Endometrium (tissue), 2 donors: ENCODE results near the gene PIEZO1.

Experiments used
- FAIRE-seq: peaks from 2 replicates; lab custom pipeline; 2012; peaks lifted over from hg19 to GRCh38; lab: Jason Lieb, UNC
- donor health status: control.
- donor health status: control.

The PIEZO1 gene

DNA sequence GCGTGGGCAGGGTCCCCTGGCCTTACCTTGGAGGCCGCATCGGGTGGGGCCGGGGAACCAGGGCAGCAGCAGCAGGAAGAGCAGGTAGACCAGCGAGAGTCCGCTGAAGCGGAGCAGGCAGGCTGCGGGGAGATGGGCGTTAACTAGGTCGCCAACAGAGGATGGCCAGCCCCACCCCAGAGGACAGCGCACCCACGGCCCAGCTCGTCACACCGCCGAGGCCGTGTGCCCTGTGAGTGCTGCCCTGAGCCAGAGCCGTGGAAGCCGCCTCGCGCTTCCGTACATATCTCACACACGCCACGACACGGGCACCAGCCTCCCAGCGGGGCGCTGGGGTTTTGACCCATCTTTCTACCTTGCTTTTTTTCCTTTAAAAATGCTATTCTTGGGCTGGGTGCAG, 35.7 kb downstream of the PIEZO1 start:
- no peak for FAIRE-seq

DNA sequence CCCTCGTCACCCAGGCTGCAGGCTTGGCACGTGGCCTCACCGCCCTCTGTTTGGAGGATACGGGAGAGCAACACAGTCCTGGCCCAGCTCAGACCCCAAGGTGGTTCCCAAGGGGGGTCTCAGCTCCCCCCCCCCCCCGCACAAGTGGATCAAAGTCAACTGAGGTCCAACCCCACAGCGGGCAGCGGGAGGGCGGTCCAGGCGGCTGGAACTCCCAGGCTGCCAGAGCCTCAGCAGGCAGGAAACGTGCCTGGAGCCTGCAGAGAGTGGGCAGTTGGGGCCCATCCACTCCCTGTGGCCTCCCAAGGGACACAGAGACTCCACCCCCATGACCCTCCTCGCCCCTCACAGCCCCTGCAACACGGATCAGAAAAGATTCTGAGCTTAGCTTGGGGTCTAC, 36.7 kb downstream of the PIEZO1 start:
- FAIRE-seq: no peak

DNA sequence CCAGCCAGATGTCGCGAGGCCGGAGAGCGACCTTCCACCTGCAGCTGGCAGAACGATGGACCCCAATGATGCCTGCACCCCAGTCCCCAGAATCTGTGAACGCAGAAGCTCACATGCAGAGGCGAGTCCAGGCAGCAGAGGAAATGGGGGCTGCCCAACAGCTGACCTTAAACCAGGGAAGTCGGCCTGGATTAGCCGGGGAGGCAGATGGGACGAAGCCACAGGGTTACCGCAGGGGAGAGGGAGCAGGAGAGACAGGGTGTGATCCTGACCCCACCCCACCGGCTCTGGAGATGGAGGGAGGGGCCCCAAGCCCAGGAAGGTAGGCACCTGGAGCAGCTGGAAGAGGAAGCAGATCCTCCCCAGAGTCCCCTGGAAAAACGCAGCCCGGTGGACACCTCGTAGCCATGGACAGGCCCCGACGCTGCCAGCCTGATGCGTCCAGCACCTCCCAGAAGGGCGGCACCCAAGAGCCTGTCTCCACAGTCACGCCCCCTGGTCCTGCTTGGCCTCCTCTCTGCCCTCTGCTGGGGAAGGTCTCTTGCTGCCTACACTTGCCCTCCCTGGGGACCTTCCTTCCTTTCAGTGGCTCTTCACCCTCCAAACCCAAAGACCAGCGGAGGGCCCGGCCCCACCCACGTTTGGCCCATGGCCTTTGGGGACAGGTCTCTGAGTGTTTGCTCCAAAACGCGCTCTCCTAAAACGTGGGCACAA, 37.3 kb downstream of the PIEZO1 start:
- no peak for FAIRE-seq

DNA sequence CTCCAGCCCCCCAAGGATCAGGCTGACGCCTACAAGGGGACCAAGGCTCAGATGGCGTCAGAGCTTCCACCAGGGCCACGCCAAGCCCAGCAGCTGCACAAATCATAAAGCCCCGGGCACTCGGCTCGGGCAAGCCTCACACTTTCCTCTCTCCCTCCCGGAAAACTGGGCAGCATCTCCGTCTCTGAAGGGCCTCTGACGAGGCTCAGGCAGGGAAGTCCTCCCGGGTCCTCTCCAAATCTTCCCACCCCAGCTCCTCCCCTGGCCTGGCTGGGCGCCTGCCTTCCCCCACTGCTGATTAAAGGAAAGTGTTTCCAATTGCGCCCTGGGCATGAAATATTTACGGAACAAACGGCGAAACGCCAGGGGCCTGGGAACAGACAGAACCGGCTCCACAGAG, 38.5 kb downstream of the PIEZO1 start:
- FAIRE-seq: no peak

DNA sequence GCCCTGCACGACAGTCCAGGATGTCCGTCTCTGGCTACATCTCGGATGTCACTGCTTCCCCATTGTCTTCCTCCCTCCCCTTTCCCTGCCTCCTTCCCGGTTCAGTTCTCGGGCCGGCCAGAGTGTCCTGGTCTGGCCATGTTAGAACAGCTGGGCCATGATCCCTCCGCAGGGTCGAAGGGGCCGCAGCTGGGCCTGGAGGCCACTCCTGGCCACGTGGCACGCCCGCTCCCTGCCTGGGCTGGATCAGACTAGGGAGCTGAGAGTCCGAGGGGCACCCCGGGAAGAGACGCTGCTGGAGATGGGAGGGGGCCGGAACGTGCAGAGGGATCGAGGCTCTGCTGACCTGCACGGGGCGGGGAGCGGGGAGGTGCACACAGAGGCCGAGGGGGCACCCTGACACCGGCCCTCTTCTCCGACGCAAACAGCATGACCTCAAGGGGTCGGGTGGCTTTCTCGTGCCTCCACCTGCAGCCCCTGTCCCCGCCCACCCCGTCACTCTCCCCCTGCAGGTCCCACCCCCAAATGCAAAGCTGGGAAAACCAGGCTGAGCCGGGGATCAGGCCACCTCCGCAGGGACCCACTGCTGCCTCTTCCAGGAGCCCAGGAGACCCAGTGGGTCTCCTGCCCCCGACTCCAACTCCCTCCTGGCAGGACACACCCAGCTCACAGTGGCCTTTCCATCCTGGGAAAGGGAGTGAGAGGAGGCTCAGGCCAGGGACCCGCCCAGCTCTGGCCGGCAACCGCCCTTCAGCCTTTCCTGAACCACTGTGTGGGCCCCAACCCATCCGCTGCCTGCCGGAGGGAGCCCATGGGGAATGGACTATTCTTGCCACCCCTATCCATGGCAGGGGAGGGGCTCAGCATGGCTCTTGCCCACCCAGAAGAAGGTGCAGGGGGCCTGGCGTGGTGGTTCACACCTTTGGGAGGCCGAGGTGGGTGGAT, 40.2 kb downstream of the PIEZO1 start:
- no peak for FAIRE-seq

DNA sequence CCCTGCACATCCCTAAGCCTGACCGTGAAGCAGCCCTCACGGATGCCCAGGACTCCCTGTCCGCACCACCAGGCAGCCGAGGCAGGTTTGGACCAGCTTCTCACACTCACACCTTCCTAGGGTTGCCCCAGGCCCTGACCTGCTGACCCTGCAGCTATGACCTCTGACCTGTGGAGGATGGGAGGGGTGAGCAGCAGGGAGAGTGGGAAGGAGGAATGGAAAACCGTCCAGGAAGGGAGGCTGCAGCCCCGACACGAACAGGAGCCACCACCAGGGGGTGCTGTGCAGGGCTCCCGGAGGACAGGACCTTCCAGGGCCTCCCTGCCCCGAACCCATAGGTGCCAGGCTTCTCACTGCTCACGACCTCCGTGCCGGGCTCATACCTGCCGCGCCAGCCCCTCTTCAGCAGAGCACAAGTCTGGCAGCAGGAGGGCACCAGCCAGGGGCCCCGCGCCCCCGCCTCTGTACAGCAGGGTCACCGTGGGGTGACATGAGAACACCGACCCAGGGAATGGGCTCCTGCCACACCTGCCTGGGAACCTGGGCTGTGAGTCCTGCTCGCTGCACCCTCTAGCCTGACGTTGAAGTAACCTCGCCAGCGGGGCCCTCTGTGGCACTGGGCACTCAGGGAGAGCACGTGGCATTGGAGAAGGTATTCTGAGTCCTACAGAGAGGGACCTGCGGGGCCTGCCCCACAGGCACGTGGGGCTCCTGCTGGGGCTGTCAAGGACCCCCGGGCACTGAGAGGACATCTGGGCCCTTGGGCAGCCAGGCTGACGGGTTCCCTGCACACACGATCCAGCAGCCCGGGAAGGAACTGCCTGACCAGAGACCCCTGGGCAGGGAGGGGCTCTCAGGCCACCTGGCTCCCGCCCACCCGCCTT, 41.1 kb downstream of the PIEZO1 start:
- FAIRE-seq: no peak

DNA sequence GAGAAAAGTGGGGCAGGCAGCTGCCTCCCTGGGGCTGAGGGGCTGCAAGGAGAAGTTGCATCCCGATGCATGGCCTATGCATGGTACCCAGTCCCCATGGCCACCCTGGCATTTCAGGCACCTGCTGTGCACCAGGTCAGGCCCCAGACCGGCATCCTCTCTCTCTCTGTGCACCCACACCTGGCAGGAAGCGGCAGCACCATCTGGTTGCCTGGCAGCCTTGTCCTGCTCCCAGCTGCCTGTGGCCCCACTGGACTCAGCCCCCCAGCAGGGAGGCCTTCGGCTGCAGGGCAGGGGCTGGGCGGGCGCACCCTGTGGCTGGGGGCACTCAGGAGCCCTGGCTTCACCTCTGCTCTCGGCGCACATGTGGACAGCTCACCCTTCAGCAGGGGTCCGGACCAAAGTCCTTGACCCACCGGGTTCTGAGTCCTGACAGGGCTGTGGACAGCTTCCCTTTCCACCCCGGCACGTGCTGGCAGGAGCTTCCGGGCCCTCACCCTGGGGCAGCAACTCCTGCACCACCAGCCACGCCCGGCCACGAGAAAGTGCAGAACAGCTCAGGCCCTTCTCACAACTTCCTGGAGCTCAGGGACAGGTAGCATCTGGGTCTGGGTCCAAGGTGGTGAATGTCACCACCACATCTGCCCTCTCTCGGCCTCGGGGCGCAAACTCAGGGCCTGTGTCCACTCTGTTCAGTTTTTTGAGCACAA, 42.0 kb downstream of the PIEZO1 start:
- FAIRE-seq: no peak

GRCh38 chr16:88741368-88741767, 43.7 kb downstream of the PIEZO1 start:
- FAIRE-seq: no peak

DNA sequence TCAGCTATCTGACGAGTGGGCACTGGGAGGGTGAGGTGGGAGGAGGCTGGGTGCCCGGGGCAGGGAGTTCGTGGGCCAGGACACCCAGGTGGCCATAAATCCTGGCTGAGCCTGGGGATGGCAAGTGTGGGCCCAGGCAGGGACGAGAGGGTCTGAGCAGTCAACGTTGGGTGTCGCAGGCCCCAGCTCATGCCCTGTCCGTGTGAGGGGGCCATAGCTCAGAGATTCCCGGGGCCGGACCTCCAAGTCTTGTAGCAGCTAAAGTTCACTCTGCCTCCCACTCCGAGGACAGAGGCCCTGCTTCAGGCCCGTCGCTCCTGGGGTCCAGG, 44.3 kb downstream of the PIEZO1 start:
- no peak for FAIRE-seq

DNA sequence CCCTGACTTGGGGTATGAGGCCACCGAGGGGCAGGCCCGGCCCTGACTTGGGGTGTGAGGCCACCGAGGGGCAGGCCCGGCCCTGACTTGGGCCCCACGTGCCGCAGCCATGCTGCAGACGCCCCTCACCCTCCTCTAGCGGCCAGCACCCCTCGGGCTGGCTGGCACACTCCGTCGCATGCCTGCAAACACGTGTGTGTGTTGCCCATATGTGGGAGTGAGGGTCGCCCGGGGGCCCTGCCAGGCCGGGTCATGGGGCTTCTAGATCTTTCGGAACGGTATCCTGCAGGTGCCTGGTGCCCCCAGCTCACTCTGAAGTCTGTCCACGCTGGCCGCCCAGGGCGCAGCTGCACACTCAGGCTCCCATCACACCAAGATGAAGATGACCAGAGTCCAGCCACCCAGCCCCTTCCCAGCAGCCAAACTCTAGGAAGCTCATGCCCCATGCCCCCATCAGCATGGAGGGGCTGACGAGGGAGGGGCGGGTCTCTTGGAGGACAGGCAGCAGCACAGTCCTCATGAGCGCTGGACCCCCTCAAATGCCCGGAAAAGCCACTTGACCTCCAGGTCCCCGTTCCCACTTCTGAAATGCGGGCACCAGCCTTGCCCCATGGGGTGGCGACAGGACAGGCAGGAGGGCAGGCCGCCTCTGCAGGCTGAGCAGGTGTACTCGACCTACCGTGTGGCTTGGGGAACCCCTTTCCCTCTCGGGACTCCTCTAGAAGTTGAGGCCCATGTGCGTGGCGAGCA, 44.9 kb downstream of the PIEZO1 start:
- no peak for FAIRE-seq

GRCh38 chr16:88739139-88739976, 45.7 kb downstream of the PIEZO1 start:
- FAIRE-seq: no peak

DNA sequence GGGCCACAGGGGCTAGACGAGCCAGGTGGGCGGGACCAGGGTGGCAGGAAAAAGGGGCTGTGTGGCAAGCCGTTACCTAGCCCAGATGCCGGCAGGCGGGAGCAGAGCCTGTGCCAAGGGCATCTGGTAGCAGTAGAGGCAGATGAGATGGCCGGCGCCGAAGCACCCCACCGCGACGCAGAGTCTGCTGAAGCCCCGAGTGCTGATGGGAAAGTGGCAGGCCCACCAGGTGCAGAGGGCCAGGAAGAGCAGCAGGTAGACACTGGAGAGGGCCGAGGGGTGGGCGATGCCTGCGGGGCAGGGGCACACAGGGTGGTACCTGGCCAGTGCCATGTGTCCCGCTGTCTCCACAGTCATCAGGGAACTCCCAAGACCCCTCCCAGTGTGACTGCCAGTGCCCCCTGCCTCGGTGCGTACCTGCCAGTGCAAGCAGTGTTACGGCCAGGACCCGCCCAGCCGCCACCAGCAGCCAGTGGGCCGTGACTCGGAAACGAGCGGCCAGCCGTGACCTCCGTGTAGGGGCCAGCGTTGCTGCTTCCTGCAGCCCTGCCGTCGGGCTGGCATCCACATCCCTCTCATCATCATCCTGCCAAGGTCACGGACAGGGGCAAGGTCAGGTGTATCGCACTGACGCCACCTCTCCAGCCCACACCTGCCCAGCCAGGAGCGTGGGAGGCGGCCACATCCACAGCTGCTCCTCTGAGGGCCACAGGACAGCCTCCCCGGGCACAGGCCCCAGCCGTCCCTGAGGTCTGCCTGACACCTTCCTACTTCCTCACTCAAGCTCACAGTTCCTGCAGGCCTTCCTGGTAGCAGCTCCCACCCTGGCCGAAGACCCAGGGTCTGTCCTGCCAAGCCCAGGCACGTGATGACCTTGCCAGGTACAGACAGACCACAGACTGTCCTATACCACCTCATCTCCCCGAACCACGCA, 46.6 kb downstream of the PIEZO1 start:
- FAIRE-seq: no peak

DNA sequence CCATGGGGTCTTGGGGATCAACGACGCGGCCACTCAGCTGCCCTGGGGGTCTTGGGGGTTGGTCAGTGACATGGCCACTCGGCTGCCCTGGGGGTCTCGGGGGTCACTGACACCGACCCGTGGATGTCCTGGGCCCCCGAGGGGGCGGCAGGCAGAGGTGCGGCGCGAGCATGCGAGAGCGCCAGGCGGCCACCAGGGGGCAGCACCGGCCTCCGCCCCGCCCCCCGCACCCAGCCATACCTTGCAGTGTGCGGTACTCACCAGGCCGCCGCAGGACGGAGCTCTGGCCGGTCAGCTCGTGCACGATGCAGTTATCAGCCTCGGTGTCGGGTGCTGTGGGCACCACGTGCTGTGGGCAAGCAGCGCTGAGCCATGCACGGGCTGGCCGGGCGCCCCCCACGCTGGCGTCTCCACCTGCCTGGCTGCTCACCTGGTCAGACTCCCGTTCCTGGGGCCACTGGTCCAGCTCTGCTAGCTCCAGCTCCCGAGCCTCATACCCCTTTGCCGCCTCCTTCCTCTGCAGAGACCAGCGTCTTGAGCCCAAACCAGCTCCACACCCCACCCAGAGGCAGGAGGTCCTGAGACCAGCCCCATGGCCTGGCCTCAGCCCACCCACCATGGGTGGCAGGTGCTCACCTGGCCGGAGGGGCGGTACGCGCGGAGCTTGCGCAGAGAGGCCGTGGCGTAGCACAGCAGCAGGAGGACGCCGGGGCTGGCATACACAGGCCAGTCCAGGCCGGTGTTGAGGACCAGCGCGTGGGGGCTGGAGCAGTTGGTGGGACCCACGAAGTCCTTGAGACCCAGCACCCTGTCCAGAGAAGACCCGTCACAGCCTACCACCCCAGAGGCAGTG, 47.5 kb downstream of the PIEZO1 start:
- FAIRE-seq: no peak

- FAIRE-seq: no peak
These were observed 48.5 kb downstream of the PIEZO1 start for GRCh38 chr16:88736496-88736895.

DNA sequence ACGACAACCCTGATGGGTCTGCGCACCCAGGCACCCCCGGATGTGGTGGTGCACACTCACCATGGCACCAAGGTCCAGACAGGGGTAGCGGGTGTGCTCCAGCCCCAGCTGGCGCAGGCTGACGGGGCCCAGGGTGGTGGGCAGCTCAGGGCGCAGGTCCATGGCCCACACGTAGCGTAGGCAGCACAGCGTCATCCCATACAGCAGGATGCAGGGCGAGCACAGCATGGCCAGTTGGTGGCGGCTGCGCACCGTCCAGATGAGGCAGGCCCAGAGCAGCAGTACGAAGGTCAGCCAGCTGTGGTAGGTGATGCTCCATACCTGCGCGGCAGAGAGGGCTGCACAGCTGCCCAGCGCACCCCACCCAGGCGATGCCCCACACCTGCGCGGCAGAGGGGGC, 48.9 kb downstream of the PIEZO1 start:
- FAIRE-seq: no peak

- FAIRE-seq: no peak
These were observed 49.4 kb downstream of the PIEZO1 start for GRCh38 chr16:88735616-88736015.

GRCh38 chr16:88735121-88735520, 49.9 kb downstream of the PIEZO1 start:
- FAIRE-seq: no peak

- no peak for FAIRE-seq
These were observed 50.7 kb downstream of the PIEZO1 start for GRCh38 chr16:88734361-88734728.
